ENCODE results near the gene C1QC. TPM values are rescaled to one million over a fixed set of nuclear protein-coding genes. Genes with fewer than 3 reads are reported as not detected.

The C1QC gene
- total and polyA plus RNA-seq, 2 of the 8 experiments (the other 6 are each of a cell fraction or from before 2014, with no cell fraction given), result not detected

- Histone ChIP-seq H4K5ac (ENCODE audit: insufficient read length, low read depth, low read length) (no peak overlapping the region), H4K91ac (replicated peaks; ENCODE audit: insufficient read length, low read length) (no peak overlapping the region), H3K4me2 (ENCODE audit: insufficient read depth in 1 of 2, low read depth in 2 of 2, low read length in 2 of 2) (peak overlapping the region in 1 of 2 experiments; percentile 5; a peak in 1 of 4 replicates), H2BK5ac (ENCODE audit: low read depth, low read length) (no peak overlapping the region), H2BK20ac (ENCODE audit: low read length) (0 out of 2 replicates have a peak overlapping the region, but pooled peaks have one; percentile 21), H3K27me3 (replicated peaks in 1 of 4; ENCODE audit: control insufficient read depth in 3 of 4, extremely low read depth in 1 of 4, insufficient read depth in 3 of 4, low read length in 3 of 4) (no peaks in the 10 kb centered on the region; a peak in 3 of 7 replicates), H3K79me1 (ENCODE audit: low read depth, low read length) (no peaks in the 10 kb centered on the region), H3K9me3 (ENCODE audit: insufficient read depth in 2 of 2, low read depth in 1 of 2, low read length in 1 of 2) (no peaks in the 10 kb centered on the region), H3K4ac (replicated peaks; ENCODE audit: insufficient read length, low read depth, low read length) (peak overlapping the region; percentile 14), H3K4me3 (ENCODE audit: extremely low read depth in 1 of 4, insufficient read depth in 2 of 4, low read depth in 3 of 4, low read length in 4 of 4) (no peak overlapping the region), H3K23me2 (ENCODE audit: low read depth, low read length) (peaks cover 9% of the 10 kb centered on the region), H3K14ac (ENCODE audit: insufficient read length) (no peak overlapping the region), H3K56ac (replicated peaks; ENCODE audit: insufficient read length, low read depth, low read length) (no peak overlapping the region), H2BK15ac (ENCODE audit: low read length) (0 out of 2 replicates have a peak overlapping the region, but pooled peaks have one; percentile 53), H2BK12ac (ENCODE audit: low read depth, low read length) (no peak overlapping the region), H2BK120ac (replicated peaks; ENCODE audit: low read depth, low read length) (no peak overlapping the region), H3K36me3 (ENCODE audit: control insufficient read depth in 2 of 4, insufficient read depth in 4 of 4, low read length in 3 of 4) (no peaks in the 10 kb centered on the region), H4K20me1 (replicated peaks in 1 of 2; ENCODE audit: control insufficient read depth in 1 of 2, insufficient read depth in 2 of 2, low read length in 2 of 2) (peaks cover 0 to 7% of the 10 kb centered on the region in 2 experiments), H2AK5ac (ENCODE audit: low read depth, low read length) (no peak overlapping the region; the same call in 1 of the 2 replicates), H3K18ac (ENCODE audit: extremely low read depth, low read length) (no peak overlapping the region), H3K79me2 (ENCODE audit: control insufficient read depth in 1 of 2, insufficient read depth in 2 of 2, low read length in 2 of 2) (no peaks in the 10 kb centered on the region), H3K27ac (ENCODE audit: low read depth, low read length) (no peak overlapping the region), H3K4me1 (replicated peaks in 1 of 4; ENCODE audit: control insufficient read depth in 3 of 4, insufficient read depth in 4 of 4, low read length in 3 of 4) (peaks cover 0 to 1% (median 0%) of the 10 kb centered on the region in 4 experiments; a peak in 1 of 7 replicates), H3K9ac (replicated peaks in 1 of 4; ENCODE audit: extremely low read depth in 1 of 4, low read depth in 3 of 4, low read length in 3 of 4) (no peak overlapping the region), H2AFZ (ENCODE audit: low read length) (0 out of 2 replicates have a peak overlapping the region, but pooled peaks have one; percentile 83), H4K8ac (ENCODE audit: extremely low read depth, insufficient read depth, low read length) (no peak overlapping the region), H3K23ac (ENCODE audit: insufficient read length) (no peak overlapping the region)
- WGBS, 2 experiments (ENCODE audit: extremely low coverage in 1 of 2, insufficient coverage in 1 of 2, insufficient read length in 1 of 2, insufficient replicate concordance in 2 of 2, low coverage in 1 of 2, low lambda C conversion rate in 2 of 2, missing lambda C conversion rate in 1 of 2), result 78% methylated on average over 5 of the region's 5 CpGs; no CpG with 5 or more reads in 1 of the 2 experiments
- CTCF ChIA-PET (ENCODE audit: partially characterized antibody), result interaction anchor here (0.5 to 4.0 kb wide), 9 partner anchors 9 to 303 kb away, joined by 3 to 27 read pairs (median 5); partner anchors contain the start of genes C1QB and C1QC
- peak in 1 of 2 experiments; percentile 56 for DNase-seq (ENCODE audit: low read depth in 1 of 2, low spot score in 2 of 2)
- POLR2A ChIA-PET (ENCODE audit: partially characterized antibody), result no interaction called here
- peak; percentile 91 for FAIRE-seq
- TF ChIP-seq CHD2 (IDR thresholded peaks at IDR 0.05; ENCODE audit: low read length) (peak; percentile 78), ATF3 (IDR thresholded peaks at IDR 0.05; ENCODE audit: insufficient read depth, low read depth, low read length) (no peak), SP2 (IDR thresholded peaks at IDR 0.05; ENCODE audit: low read length) (peak; percentile 71), NANOG (IDR thresholded peaks at IDR 0.05; ENCODE audit: insufficient read depth, low read depth, low read length, poor library complexity, severe bottlenecking) (no peak), SP1 (IDR thresholded peaks at IDR 0.05; ENCODE audit: low read depth, low read length) (peak; percentile 95), CEBPB (IDR thresholded peaks at IDR 0.05; ENCODE audit: low read depth, low read length) (no peak), SP4 (IDR thresholded peaks at IDR 0.05; ENCODE audit: low read length) (no peak), NRF1 (IDR thresholded peaks at IDR 0.05; ENCODE audit: low read depth, low read length) (no peak), RNF2 (IDR thresholded peaks at IDR 0.05; ENCODE audit: borderline replicate concordance, low read depth, low read length, missing control alignments, poor library complexity, severe bottlenecking) (no peak)
These were observed 18.9 kb downstream of the C1QC start for GRCh38 chr1:22662318-22662717.

Measured in H1 (cell line).